GM21528 (cell line): Measurements from ENCODE around the gene VPS18.
A peak's percentile ranks its signal among the peaks of the same experiment; 100 is the strongest.
"Not testable (repeated sequence)": the region's sequence is repeated elsewhere in the genome, so short reads cannot be mapped to it uniquely, and the experiment has no call there.

Experiments used
- ATAC-seq: cut with Tn5 transposase; IDR thresholded peaks from one replicate; pipeline ENCODE4 v1.9.1; 2021; ENCODE audit warnings: mild to moderate bottlenecking, moderate library complexity; ENCODE audit not compliant: unreplicated experiment, low FRiP score

Gene VPS18, protein sequence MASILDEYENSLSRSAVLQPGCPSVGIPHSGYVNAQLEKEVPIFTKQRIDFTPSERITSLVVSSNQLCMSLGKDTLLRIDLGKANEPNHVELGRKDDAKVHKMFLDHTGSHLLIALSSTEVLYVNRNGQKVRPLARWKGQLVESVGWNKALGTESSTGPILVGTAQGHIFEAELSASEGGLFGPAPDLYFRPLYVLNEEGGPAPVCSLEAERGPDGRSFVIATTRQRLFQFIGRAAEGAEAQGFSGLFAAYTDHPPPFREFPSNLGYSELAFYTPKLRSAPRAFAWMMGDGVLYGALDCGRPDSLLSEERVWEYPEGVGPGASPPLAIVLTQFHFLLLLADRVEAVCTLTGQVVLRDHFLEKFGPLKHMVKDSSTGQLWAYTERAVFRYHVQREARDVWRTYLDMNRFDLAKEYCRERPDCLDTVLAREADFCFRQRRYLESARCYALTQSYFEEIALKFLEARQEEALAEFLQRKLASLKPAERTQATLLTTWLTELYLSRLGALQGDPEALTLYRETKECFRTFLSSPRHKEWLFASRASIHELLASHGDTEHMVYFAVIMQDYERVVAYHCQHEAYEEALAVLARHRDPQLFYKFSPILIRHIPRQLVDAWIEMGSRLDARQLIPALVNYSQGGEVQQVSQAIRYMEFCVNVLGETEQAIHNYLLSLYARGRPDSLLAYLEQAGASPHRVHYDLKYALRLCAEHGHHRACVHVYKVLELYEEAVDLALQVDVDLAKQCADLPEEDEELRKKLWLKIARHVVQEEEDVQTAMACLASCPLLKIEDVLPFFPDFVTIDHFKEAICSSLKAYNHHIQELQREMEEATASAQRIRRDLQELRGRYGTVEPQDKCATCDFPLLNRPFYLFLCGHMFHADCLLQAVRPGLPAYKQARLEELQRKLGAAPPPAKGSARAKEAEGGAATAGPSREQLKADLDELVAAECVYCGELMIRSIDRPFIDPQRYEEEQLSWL

DNA sequence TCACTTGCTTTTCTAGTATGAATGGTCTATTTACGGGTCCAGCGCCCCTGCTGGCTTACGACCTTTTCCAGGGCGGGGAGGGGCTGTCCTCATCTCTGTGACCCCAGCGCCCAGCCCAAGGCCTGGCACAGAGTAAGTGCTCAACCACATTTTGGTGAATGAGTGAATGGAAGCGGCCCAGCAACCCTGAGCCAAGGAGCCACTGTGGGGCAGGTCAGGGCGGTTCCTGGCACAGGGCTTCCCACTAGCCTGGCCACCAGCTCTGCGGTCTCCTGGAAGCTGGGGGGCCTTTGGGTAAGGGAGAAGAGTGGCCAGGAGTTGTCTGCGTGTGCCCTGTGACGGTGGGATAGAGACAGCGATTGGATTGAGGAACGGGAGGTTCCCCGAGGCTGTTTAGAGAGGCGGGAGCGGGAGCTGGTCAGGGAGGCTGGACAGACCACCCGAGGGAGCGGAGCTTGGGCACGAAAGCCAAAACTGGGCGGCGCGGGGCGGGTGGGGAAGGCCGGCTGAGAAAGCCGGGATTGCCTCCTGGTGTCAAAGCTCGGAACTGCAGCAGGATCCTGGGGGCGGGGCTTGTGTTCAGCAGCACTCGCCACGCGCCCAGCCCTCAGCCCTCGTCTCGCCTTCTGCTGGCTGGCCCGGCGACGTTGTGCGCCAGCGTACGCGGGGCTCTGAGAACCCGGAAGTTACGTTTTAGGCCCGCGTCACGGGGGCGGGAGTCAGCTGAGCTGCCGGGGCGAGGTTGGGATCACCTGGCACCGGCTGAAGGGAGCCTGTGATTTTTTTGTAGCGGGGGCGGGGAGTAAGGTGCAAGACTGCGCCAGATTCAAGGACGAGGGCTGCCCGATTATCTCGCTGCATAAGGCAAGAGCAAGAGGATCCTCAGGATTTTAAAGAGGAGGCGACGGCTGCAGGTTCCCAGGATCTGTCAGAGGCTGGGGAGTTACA is at the start of gene VPS18:
TSS of gene VPS18 (plus strand) at position 718 of the 948 bp plus-strand sequence. CDS start 319 bp downstream, outside the sequence.
- ATAC-seq = peak; percentile 86

DNA sequence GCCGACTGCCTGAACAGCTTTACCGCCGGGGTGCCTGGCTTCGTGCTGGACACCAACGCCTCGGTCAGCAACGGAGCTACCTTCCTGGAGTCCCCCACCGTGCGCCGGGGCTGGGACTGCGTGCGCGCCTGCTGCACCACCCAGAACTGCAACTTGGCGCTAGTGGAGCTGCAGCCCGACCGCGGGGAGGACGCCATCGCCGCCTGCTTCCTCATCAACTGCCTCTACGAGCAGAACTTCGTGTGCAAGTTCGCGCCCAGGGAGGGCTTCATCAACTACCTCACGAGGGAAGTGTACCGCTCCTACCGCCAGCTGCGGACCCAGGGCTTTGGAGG is 49.6 kb upstream of the VPS18 start:
- ATAC-seq = no peak

DNA sequence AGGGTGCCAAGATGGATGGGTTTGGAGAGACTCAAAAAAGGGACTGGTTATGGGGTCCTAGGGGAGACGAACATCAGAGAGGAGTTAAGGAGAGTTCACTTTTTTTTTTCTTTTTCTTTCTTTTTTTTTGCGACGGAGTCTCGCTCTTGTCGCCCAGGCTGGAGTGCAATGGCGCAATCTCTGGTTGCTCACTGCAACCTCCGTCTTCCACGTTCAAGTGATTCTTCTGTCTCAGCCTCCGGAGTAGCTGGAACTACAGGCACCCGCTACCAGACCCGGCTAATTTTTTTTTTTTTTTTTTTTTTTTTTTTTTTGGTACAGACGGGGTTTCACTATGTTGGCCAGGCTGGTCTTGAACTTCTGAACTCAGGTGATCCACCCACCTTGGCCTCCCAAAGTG is 49.2 kb upstream of the VPS18 start:
- no peak for ATAC-seq

DNA sequence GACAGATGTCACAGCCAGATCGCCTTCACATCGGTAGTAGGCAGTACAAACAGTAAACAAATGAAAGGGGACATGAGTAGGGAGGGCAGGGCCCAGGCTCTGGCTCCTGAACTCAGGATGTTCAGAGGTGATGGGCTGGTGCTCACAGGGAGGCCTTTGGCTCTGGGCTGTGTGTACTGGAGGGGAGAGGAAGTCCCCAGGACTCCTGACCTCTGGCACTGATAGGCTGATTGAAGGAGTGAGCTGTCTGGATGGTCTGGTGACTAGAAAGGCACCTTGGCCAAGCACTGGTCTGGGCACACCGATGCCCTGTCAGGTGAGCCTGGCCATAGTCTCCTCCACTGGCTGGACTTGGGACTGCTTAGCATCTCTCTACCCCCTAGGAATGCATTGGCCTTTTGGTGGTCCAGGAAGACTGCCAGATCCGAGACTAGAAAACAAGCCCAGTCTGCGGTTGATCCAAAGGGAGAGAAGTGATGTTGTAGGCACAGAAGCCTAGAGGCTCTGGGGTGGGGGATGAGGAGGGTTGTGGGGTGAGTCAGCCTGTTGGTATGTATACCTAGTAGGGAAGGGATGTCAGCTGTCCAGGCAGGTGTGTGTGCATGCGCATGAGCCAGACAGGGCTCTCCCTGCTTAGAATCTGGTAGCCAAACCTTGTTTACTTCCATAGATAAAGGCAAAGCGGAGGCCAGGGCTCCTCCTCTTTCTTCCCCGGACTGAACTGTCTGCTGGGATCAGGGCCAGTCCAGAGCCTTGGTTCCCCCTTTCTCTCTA is 48.6 kb upstream of the VPS18 start:
- ATAC-seq = no peak

DNA sequence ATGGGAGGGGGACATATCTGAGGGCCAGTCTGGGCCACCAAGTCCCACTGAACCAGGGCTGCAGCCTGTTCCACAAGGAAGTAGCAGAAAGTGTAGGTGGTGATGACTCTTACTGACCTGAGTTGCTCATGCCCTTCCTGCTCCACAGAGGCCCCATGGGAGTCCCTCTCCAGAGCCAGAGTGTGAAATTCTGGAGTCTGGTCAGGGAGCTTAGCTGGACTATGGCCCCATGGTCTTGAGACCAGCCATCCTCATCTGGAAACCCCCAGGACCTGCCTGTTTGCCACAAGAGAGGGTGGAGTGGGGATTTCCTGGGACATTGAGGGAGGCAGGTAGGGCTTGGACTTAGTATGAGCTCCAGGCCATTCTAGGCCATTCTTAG is 47.4 kb upstream of the VPS18 start:
- ATAC-seq = no peak

DNA sequence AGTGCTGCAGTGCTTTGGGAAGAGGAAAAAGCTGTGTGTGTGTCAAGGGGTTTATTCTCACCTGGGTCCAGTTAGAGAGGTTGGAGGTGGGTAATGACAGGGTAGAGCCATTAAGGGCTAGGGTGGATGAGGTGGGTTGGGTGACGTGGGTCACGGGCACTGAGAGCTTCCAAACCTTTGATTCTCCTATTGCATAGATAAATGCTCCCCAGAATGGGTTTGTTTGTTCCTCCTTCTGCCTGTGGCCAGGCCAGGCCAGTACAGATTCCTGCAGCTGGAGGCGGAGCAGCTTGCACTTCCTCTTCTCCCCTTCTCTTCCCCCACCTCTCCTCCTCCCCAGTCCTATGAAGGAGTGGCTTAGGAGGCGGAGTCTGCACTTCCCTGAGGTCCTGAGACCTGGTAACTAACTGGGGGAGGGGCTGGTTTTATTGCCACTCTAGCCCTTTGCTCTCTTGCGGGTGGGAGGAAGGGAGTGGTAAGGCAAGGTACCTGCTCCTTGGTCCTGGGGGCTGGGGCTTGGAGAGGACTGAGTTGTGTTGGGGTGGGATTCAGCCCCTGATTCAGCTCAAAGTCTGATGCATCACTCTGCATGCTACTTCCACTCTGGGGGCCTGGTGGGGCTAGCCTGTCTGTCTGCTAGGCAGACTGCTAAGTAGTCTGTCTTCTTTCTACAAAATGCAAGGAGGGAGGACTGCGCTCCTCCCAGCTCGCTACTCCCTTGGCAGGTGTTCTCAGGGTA is 46.9 kb upstream of the VPS18 start:
- ATAC-seq = no peak

DNA sequence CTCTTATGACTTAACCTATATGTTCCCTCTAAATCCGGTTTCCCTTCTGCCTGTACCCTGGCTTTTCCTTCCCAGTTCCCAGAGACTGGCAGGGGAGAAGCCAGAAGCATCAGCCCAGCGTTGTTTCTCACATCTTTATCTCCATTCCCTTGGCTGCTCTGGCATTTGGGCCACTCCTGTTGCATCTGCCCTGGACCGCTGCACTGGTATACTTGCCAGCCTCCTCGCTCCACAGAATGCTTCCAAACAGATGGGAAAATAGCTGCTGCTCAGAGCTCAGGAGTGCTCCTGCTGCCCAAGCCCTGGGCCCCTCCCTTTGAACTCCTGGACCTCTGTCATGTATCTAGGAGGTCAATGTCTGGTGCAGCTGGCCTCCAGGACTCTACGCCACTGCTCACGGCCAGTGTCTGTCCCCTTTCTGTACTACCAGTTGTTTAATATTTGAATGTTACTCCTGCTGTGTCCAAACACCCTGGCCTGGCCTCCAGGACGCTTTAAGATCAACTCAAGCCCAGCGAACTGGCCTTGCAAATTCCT is 43.6 kb upstream of the VPS18 start:
- ATAC-seq = no peak

DNA sequence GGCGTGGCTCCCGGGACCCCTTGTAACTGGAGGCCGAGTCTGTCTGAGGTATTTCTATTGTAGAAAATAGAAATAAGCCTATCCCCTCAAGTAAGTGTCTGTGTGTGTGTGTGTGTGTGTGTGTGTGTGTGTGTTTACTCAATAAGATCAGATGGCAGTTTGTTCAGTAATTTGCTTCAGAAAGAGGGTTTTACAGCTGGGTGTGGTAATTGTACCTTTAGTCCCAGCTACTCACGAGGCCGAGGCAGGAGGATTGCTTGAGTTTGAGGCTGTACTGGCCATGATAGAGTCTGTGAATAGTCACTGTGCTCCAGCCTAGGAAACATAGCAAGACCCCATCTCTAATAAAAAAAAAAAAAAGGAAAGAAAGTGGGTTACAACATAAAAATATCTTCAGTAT is 41.7 kb upstream of the VPS18 start:
- no peak for ATAC-seq

DNA sequence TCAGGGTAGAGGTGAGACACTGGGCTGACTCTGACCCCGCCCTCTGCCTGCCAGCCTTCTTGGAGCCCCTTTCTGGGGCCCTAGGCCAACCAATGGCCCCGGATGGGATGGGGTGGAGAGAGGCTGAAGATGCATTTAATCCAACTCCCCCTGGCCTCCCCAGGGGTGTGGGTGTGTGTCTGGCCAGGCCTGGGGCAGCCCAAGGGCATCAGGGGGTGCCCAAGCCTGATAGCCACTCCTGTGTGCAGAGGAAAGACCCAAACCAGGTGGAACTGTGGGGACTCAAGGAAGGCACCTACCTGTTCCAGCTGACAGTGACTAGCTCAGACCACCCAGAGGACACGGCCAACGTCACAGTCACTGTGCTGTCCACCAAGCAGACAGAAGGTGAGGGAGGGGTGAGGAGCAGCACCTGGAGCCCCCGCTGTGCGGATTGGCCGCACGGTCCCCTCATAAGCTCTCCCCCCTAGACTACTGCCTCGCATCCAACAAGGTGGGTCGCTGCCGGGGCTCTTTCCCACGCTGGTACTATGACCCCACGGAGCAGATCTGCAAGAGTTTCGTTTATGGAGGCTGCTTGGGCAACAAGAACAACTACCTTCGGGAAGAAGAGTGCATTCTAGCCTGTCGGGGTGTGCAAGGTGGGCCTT is 40.9 kb upstream of the VPS18 start:
- ATAC-seq = no peak

DNA sequence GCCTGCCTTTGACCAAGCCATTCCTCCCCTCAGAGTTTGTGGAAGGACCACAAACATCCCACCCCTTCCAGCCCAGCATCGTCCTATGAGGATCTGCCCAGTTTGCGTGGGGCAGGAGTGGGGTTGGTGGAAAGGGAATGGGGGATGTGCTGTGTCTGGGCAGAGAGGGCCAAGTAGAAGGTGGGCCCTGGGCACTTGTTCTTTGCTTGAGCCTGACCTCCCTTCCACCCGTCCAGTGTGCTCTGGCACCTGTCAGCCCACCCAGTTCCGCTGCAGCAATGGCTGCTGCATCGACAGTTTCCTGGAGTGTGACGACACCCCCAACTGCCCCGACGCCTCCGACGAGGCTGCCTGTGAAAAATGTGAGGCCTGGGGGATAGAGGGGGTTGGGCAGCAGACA is 40.1 kb upstream of the VPS18 start:
- ATAC-seq = no peak

DNA sequence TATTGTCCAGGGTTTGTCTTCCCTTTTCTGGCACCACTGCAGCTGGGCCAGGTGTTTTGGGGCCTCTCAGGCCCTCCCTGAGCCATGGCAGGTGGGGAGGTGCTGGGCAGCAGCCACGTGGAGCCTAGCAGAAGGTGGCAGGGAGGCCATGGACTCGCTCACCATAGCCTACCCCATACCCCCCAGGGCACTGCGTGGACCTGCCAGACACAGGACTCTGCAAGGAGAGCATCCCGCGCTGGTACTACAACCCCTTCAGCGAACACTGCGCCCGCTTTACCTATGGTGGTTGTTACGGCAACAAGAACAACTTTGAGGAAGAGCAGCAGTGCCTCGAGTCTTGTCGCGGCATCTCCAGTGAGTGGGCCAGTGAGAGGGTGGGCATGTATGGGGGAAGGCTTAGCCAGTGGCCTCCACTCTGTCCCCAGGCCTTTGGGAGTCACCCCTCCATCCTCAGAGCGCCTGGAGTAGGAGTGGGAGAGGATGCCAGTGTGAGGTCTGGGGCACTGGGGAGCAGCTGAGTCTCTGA is 38.5 kb upstream of the VPS18 start:
- ATAC-seq = no peak

DNA sequence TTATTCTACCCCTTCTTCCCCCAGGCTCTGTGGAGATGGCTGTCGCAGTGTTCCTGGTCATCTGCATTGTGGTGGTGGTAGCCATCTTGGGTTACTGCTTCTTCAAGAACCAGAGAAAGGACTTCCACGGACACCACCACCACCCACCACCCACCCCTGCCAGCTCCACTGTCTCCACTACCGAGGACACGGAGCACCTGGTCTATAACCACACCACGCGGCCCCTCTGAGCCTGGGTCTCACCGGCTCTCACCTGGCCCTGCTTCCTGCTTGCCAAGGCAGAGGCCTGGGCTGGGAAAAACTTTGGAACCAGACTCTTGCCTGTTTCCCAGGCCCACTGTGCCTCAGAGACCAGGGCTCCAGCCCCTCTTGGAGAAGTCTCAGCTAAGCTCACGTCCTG is 37.5 kb upstream of the VPS18 start:
- ATAC-seq = no peak

DNA sequence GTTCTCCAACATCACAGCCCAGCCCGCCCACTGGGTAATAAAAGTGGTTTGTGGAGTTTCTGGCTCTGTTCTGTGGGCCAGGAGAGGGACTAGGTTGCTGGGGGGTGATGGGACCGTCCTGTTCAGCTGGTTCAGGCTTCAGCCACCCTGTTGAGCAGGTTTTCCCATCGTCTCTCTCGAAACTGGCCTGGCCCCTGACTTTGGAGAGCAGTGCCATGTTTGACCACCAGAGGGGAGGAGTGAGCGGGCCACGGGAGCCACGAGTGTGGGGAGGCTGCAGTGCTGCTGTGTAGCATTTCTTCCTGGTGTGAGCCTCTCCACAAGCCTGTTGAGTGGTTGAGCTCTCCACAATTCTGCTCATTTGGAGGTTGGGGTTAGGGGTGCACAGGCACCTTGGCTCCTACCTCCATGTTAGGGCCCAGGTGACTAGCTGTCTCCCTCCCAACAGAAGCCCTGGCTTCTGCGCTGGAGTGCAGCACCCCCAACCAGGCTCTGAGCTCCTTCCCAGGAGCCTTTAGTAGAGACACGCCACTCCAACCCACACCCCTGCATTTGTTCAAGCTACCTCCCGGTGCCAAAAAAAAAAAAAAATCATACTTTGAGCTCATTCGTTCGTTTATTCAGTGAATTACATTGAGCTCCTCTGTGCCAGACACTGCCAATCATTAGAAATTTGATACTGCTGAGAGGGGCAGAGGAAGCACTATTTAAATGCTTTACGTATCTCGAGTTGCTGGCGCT is 36.5 kb upstream of the VPS18 start:
- peak; percentile 55 for ATAC-seq

DNA sequence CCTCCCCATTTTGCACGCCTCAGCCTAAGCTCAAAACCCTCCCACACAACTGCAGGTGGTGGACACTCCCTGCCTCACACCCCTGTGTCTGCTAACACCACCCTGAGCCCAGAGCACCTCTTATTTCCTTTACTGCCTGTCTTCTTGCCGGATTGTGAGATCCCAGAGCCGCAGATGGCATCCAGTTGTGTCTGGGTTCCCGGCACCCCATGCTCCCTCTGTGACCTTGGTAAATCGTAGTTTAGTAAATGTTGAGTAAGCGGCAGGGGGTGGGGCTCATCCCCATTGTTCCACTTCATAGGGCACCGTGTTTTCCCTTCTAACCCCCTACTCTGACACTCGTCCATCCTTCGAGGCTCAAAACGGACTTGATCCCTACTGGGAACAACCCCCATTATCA is 35.5 kb upstream of the VPS18 start:
- no peak for ATAC-seq

DNA sequence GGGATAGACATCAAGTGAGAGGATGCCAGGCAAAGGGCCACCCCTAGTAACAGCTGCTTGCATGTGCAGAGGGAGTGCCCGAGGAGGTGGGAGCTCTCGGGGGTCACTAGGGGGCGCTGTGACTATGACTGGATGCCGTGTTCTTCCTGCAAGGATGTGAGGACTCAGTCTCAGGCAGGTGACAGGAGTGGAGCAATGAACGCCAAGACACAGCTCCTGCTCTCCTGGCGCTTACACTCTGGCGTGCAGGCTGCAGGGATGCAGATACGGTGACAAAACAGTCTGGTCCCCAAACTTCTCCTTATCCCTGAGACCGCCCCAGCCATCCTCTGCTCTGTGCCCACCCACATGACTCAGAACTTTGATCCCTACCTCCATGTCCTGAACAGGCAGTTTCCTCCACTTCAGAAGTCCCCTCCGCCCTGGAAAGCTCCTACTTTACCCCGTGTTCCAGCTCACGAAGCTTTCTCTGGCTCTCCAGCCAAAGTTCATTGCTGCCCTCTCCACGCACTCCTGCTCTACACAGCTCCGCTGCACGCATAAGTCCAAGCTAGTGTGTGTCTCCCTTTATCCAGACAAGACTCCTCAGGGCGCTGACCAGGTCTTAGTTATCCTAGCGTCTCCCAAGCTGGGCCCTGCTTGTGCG is 34.9 kb upstream of the VPS18 start:
- ATAC-seq = peak; percentile 75

DNA sequence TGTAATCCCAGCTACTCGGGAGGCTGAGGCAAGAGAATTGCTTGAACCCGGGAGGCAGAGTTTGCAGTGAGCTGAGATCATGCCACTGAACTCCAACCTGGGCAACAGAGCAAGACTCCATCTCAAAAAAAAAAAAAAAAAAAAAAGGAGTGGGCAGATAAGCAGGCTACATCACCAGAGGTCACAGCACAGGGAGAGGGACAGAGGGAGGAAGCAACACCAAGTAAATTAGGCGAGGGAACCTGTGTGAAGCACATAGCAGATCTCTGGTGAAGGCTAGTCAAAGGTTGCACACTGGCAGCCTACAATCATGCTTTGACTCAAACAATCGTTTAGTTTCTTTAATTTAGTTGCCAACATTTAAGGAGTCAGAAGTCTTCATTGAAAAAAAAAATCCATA is 33.1 kb upstream of the VPS18 start:
- not testable (repeated sequence) for ATAC-seq
